Measurements from ENCODE around the gene WNT8A. TPM values are rescaled to one million over a fixed set of nuclear protein-coding genes. Genes with fewer than 3 reads are reported as not detected.

Gene WNT8A
- total RNA-seq, 1 donor from 2014 or later, result not detected

Small RNA genes within 50 kb of the gene (small RNA-seq; reads per million reads assigned to genes)
- gene RNU6-1148P (not detected), gene RNU6-460P (not detected), gene RNU6-888P (not detected)

Other genes starting within 250 kb of the WNT8A start
- gene MYOT, start 216.2 kb upstream of the WNT8A start, total RNA-seq, result 0.31 TPM
- not detected for gene PKD2L2, start 194.6 kb upstream of the WNT8A start, total RNA-seq
- gene FAM13B, start 51.0 kb upstream of the WNT8A start, total RNA-seq, result 90.6 TPM
- 9.4 TPM for gene NME5, start 55.4 kb downstream of the WNT8A start, total RNA-seq
- 47.7 TPM for gene BRD8, start 94.6 kb downstream of the WNT8A start, total RNA-seq
- gene KIF20A, start 95.1 kb downstream of the WNT8A start, total RNA-seq, result 4.1 TPM
- 29.8 TPM for gene CDC23, start 129.3 kb downstream of the WNT8A start, total RNA-seq
- gene GFRA3, start 190.6 kb downstream of the WNT8A start, total RNA-seq, result 0.16 TPM
- 2.3 TPM for gene CDC25C, start 247.8 kb downstream of the WNT8A start, total RNA-seq

Data from occipital lobe (tissue), 2 donors.